IMR-90 (cell line): ENCODE measurements around the gene VEPH1. TPM values are rescaled to one million over a fixed set of nuclear protein-coding genes. Genes with fewer than 3 reads are reported as not detected.

Experiments
- ATAC-seq: fragments of 200-7000 bp; cut with Tn5 transposase; 2 replicates; pipeline ENCODE4 v1.9.1; 2020; ENCODE audit warnings: low read depth, mild to moderate bottlenecking, moderate library complexity
- BruUV-seq: library from RNA; stranded (reverse); fragments of 400-500 nt; replicated peaks from 2 replicates; lab custom pipeline; 2021; lab: Mats Ljungman, UMichigan
- CTCF ChIA-PET: fragments of 300-600 bp; formaldehyde crosslinking; extraction: SDS; loops from one replicate; lab custom pipeline; 2021; ENCODE audit warnings: antibody characterized with exemption; lab: Yijun Ruan, JAX
- POLR2A ChIA-PET: fragments of 300-600 bp; sonication (Branson Sonifier 250); formaldehyde crosslinking; loops from one replicate; lab custom pipeline; 2022; ENCODE audit warnings: antibody characterized with exemption; ENCODE audit not compliant: unreplicated experiment; lab: Charles Lee
- DNase-seq: peaks from one replicate; pipeline ENCODE4 v3.0.0; 2013
- H2AFZ ChIP-seq: replicated peaks from 2 replicates; pipeline ENCODE3; 2013; ENCODE audit warnings: low read length, mild to moderate bottlenecking; ENCODE audit not compliant: poor library complexity
- H2AK5ac ChIP-seq: 2 replicates; pipeline ENCODE4 v1.6.1; 2013; ENCODE audit warnings: low read depth, low read length, inconsistent platforms
- H2AK9ac ChIP-seq: replicated peaks from 2 replicates; pipeline ENCODE3; 2013; ENCODE audit warnings: mild to moderate bottlenecking, low read depth, low read length, moderate library complexity; ENCODE audit not compliant: poor library complexity
- H2BK120ac ChIP-seq: 2 replicates; pipeline ENCODE4 v1.6.1; 2013; ENCODE audit warnings: low read depth, low read length, inconsistent platforms
- H2BK15ac ChIP-seq: 3 replicates; pipeline ENCODE4 v1.6.1; 2013; ENCODE audit warnings: low read depth, low read length, inconsistent platforms
- H2BK20ac ChIP-seq: 2 replicates; pipeline ENCODE4 v1.6.1; 2013; ENCODE audit warnings: low read depth, mild to moderate bottlenecking, inconsistent platforms, low read length, moderate library complexity
- H2BK5ac ChIP-seq: 2 replicates; pipeline ENCODE4 v1.6.1; 2013; ENCODE audit warnings: mild to moderate bottlenecking, low read depth, low read length, inconsistent platforms; ENCODE audit not compliant: poor library complexity, severe bottlenecking
- H3K14ac ChIP-seq: replicated peaks from 2 replicates; pipeline ENCODE4 v1.6.1; 2013; ENCODE audit warnings: low read depth, low read length, inconsistent platforms
- H3K18ac ChIP-seq: 2 replicates; pipeline ENCODE4 v1.6.1; 2013; ENCODE audit warnings: low read depth, low read length, control low read depth
- H3K23ac ChIP-seq: 2 replicates; pipeline ENCODE4 v1.6.1; 2013; ENCODE audit warnings: low read depth, low read length, inconsistent platforms
- H3K27ac ChIP-seq: 2 replicates; pipeline ENCODE4 v1.5.1; 2013; ENCODE audit warnings: mild to moderate bottlenecking, control low read depth, low read length; ENCODE audit not compliant: insufficient read depth
- H3K27me3 ChIP-seq: 2 replicates; pipeline ENCODE4 v1.6.1; 2013; ENCODE audit warnings: low read length; ENCODE audit not compliant: control insufficient read depth, insufficient read depth
- H3K36me3 ChIP-seq: 2 replicates; pipeline ENCODE4 v1.6.1; 2013; ENCODE audit warnings: low read length, mixed read lengths; ENCODE audit not compliant: control insufficient read depth, insufficient read depth
- H3K4ac ChIP-seq: 2 replicates; pipeline ENCODE4 v1.6.1; 2013; ENCODE audit warnings: low read depth, low read length, inconsistent platforms
- H3K4me1 ChIP-seq: 2 replicates; pipeline ENCODE4 v1.6.1; 2013; ENCODE audit warnings: low read length, mixed read lengths; ENCODE audit not compliant: control insufficient read depth, insufficient read depth
- H3K4me2 ChIP-seq: 2 replicates; pipeline ENCODE4 v1.6.1; 2013; ENCODE audit warnings: low read depth, mild to moderate bottlenecking, control low read depth, low read length, moderate library complexity
- H3K4me3 ChIP-seq: 2 replicates; pipeline ENCODE4 v1.5.1; 2013; ENCODE audit warnings: low read depth, mild to moderate bottlenecking, control low read depth, low read length, moderate library complexity; ENCODE audit not compliant: insufficient read depth
- H3K56ac ChIP-seq: 2 replicates; pipeline ENCODE4 v1.6.1; 2013; ENCODE audit warnings: low read length, inconsistent platforms; ENCODE audit not compliant: insufficient read depth; ENCODE audit errors: extremely low read depth
- H3K79me1 ChIP-seq, 2 experiments: 2 replicates each; pipeline ENCODE4 v1.6.1; 2013; ENCODE audit warnings: low read length in 2 of 2, inconsistent platforms in 1 of 2, low read depth in 1 of 2
- H3K9ac ChIP-seq: 2 replicates; pipeline ENCODE4 v1.6.1; 2013; ENCODE audit warnings: low read depth, low read length, control low read depth
- H3K9me1 ChIP-seq: 2 replicates; pipeline ENCODE4 v1.6.1; 2013; ENCODE audit warnings: low read length, inconsistent platforms; ENCODE audit not compliant: insufficient read depth
- H3K9me3 ChIP-seq: 2 replicates; pipeline ENCODE4 v1.6.1; 2013; ENCODE audit warnings: low read length; ENCODE audit not compliant: control insufficient read depth, insufficient read depth
- H4K20me1 ChIP-seq: 2 replicates; pipeline ENCODE4 v1.6.1; 2013; ENCODE audit warnings: low read length, inconsistent platforms; ENCODE audit not compliant: insufficient read depth
- H4K5ac ChIP-seq: 2 replicates; pipeline ENCODE4 v1.6.1; 2013; ENCODE audit warnings: mild to moderate bottlenecking, low read depth, low read length, control low read depth
- H4K8ac ChIP-seq, 2 experiments: 2 replicates each; pipeline ENCODE4 v1.6.1; 2013; ENCODE audit warnings: low read depth in 2 of 2, low read length in 2 of 2, control low read depth in 1 of 2, inconsistent platforms in 1 of 2
- H4K91ac ChIP-seq: 2 replicates; pipeline ENCODE4 v1.6.1; 2013; ENCODE audit warnings: low read depth, low read length, inconsistent platforms; ENCODE audit not compliant: insufficient read depth
- FOS ChIP-seq: fragments of 150-350 bp; IDR thresholded peaks from 2 replicates; pipeline ENCODE4 v1.6.1; 2016; ENCODE audit warnings: low read depth, low read length
- MAFK ChIP-seq: IDR thresholded peaks from 2 replicates; pipeline ENCODE4 v1.6.1; 2012; ENCODE audit warnings: low read depth, low read length, improper control_type of control experiment
- MXI1 ChIP-seq: IDR thresholded peaks from 2 replicates; pipeline ENCODE4 v1.6.1; 2012; ENCODE audit warnings: low read depth, mild to moderate bottlenecking, low read length, moderate library complexity, borderline replicate concordance
- NFE2L2 ChIP-seq: fragments of 150-350 bp; IDR thresholded peaks from 2 replicates; pipeline ENCODE4 v1.6.1; 2016; ENCODE audit warnings: low read depth, mild to moderate bottlenecking, low read length
- POLR2A ChIP-seq: IDR thresholded peaks from 2 replicates; pipeline ENCODE4 v1.6.1; 2012; ENCODE audit warnings: mild to moderate bottlenecking, low read depth, low read length
- RAD21 ChIP-seq: IDR thresholded peaks from 2 replicates; pipeline ENCODE4 v1.6.1; 2012; ENCODE audit warnings: low read length, improper control_type of control experiment
- RCOR1 ChIP-seq: IDR thresholded peaks from 2 replicates; pipeline ENCODE4 v1.6.1; 2012; ENCODE audit warnings: mild to moderate bottlenecking, low read length, improper control_type of control experiment; ENCODE audit not compliant: insufficient replicate concordance
- RFX5 ChIP-seq: IDR thresholded peaks from 2 replicates; pipeline ENCODE4 v1.8.0; 2012; ENCODE audit warnings: low read depth, mild to moderate bottlenecking, low read length, moderate library complexity
- WGBS, 2 experiments: methylation state at CpG; one replicate each; pipeline versions ENCODE4 v1.1.5 to v1.1.7; 2013; ENCODE audit warnings: missing lambda C conversion rate in 2 of 2; ENCODE audit not compliant: insufficient read length in 1 of 2; ENCODE audit errors: extremely low coverage in 2 of 2; 5-methylcytosine and 5-hydroxymethylcytosine counted together
- dilution Hi-C: fragments of 300-500 bp; cut with HindIII; formaldehyde crosslinking; loops from one replicate; pipeline ENCODE4 v1.14.3; 2018; ENCODE audit warnings: low sequenced_read_pairs; ENCODE audit not compliant: unreplicated experiment
- in situ Hi-C: fragments of 300-500 bp; cut with MboI; formaldehyde crosslinking; loops from 3 replicates; pipeline ENCODE4 v1.14.3; 2019; ENCODE audit warnings: low sequenced_read_pairs, inconsistent platforms, mixed read lengths
- intact Hi-C: fragments of 100-400 bp; cut with micrococcal nuclease; formaldehyde crosslinking; loops from 2 replicates; pipeline ENCODE4 v1.10.0; 2022
- polyA plus RNA-seq, 3 experiments: library from polyadenylated mRNA; depleted of rRNA; stranded (reverse); fragments of >200 nt; gene quantifications; 2 replicates each; pipeline ENCODE4 v1.2.3, GENCODE V29; 2012; ENCODE audit warnings: low replicate concordance in 1 of 3
- total RNA-seq: library from RNA; depleted of rRNA; stranded (reverse); fragments of >200 nt; gene quantifications from 2 replicates; pipeline ENCODE4 v1.2.3, GENCODE V29; 2012
- TF ChIP-seq, protein P1 (sequence below): fragments of 150-350 bp; IDR thresholded peaks from 2 replicates; pipeline ENCODE4 v1.6.1; 2016; ENCODE audit warnings: low read depth, mild to moderate bottlenecking, low read length, moderate library complexity, borderline replicate concordance

Gene VEPH1
- total and polyA plus RNA-seq, 2 of the 4 experiments (the other 2 are of a cell fraction), result 30.5 to 130 TPM

DNA sequence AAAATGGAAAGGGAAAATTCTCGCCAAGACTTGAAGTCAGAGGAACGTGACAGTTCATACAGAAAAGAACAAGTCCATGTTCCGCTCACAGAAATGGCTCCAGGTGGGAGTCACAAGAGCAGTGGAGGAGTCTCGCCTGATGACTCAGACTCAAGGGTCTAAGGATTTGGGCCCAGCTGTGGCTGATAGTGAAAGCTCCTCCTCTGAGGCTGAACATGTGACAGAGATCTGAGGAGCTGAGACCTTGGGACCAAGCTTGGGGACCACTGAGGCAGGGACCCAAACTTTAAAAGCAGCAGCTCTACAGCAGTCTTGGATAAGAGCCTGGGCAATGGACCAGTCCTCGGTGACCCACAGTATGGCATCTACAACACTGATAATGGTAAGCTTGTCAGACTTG, 9.3 kb upstream of the VEPH1 start:
- Histone ChIP-seq H3K4me2 (no peak overlapping the region), H3K36me3 (no peaks in the 10 kb centered on the region), H2AK9ac (no peak overlapping the region), H3K4me3 (no peak overlapping the region), H3K56ac (no peak overlapping the region), H2AK5ac (no peak overlapping the region), H3K9me3 (no peaks in the 10 kb centered on the region), H2BK20ac (no peak overlapping the region), H3K27ac (no peak overlapping the region), H2BK120ac (no peak overlapping the region), H3K4me1 (no peaks in the 10 kb centered on the region), H4K20me1 (no peaks in the 10 kb centered on the region), H2BK5ac (no peak overlapping the region), H3K79me1 (peaks cover 10 to 13% of the 10 kb centered on the region in 2 experiments; a peak in 3 of 4 replicates), H4K8ac (no peak overlapping the region), H3K4ac (no peak overlapping the region), H3K23ac (no peak overlapping the region), H4K91ac (no peak overlapping the region), H2BK15ac (no peak overlapping the region), H3K9ac (no peak overlapping the region), H3K18ac (no peak overlapping the region), H4K5ac (no peak overlapping the region), H2AFZ (peak overlapping the region; percentile 11), H3K27me3 (no peaks in the 10 kb centered on the region), H3K14ac (0 out of 2 replicates have a peak overlapping the region, but pooled peaks have one; percentile 32), H3K9me1 (no peaks in the 10 kb centered on the region)
- WGBS, 2 experiments, result 92% methylated on average over 3 of the region's 5 CpGs; no CpG with 5 or more reads in 1 of the 2 experiments
- dilution Hi-C loops (no loop called here), in situ Hi-C loops (no loop called here), intact Hi-C loops (loop anchor here (5.0 kb wide), 1 partner anchor 625 kb away; no protein-coding TSS in a partner anchor)
- BruUV-seq, result no TSS peak
- CTCF ChIA-PET, result interaction anchor here (1.0 kb wide), 1 partner anchor 9 kb away, joined by 3 read pairs; the partner anchor contains the start of gene VEPH1
- POLR2A ChIA-PET, result no interaction called here
- ATAC-seq (no peak), DNase-seq (no peak)
- TF ChIP-seq RCOR1, result no peak
- TF ChIP-seq MXI1, result no peak
- no peak for TF ChIP-seq POLR2A
- TF ChIP-seq NFE2L2, result no peak
- no peak for TF ChIP-seq RFX5
- TF ChIP-seq FOS, result no peak
- TF ChIP-seq, protein P1, sequence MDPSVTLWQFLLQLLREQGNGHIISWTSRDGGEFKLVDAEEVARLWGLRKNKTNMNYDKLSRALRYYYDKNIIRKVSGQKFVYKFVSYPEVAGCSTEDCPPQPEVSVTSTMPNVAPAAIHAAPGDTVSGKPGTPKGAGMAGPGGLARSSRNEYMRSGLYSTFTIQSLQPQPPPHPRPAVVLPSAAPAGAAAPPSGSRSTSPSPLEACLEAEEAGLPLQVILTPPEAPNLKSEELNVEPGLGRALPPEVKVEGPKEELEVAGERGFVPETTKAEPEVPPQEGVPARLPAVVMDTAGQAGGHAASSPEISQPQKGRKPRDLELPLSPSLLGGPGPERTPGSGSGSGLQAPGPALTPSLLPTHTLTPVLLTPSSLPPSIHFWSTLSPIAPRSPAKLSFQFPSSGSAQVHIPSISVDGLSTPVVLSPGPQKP, result no peak
- TF ChIP-seq MAFK, result no peak
- TF ChIP-seq RAD21, result no peak
